Measurements from ENCODE around the gene ALPP.
"Not testable (repeated sequence)": the region's sequence is repeated elsewhere in the genome, so short reads cannot be mapped to it uniquely, and the experiment has no call there.

Gene ALPP

DNA sequence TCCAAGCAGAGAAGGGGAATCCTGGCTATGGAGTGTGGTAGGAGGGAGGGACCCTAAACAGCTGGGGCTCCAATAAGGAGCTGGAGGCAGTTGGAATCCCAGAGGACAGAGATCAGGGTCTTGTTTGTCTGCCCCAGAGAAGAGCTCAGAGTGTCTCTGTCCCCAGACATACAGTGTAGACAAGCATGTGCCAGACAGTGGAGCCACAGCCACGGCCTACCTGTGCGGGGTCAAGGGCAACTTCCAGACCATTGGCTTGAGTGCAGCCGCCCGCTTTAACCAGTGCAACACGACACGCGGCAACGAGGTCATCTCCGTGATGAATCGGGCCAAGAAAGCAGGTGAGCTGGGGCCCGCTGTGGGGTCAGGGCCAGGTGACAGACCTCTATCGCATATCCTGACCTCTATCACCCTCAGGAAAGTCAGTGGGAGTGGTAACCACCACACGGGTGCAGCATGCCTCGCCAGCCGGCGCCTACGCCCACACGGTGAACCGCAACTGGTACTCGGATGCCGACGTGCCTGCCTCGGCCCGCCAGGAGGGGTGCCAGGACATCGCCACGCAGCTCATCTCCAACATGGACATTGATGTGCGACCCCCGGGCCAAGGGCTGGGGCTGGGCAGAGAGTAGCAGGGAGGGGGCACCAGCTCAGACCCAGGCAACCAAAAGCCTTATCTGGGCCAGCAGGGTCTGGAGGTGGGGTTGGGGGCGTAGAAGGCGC, 29.0 kb downstream of the ALPP start:
- DNase-seq, result not testable (repeated sequence)

GRCh38 chr2:232408269-232408668, 29.7 kb downstream of the ALPP start:
- DNase-seq, result not testable (repeated sequence)

DNA sequence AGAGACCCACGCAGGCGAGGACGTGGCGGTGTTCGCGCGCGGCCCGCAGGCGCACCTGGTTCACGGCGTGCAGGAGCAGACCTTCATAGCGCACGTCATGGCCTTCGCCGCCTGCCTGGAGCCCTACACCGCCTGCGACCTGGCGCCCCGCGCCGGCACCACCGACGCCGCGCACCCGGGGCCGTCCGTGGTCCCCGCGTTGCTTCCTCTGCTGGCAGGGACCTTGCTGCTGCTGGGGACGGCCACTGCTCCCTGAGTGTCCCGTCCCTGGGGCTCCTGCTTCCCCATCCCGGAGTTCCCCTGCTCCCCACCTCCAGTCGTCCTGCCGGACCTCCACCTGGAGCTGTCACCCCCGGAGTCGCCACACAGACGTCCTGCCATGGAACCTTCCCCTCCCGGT, 31.1 kb downstream of the ALPP start:
- DNase-seq, result not testable (repeated sequence)

DNA sequence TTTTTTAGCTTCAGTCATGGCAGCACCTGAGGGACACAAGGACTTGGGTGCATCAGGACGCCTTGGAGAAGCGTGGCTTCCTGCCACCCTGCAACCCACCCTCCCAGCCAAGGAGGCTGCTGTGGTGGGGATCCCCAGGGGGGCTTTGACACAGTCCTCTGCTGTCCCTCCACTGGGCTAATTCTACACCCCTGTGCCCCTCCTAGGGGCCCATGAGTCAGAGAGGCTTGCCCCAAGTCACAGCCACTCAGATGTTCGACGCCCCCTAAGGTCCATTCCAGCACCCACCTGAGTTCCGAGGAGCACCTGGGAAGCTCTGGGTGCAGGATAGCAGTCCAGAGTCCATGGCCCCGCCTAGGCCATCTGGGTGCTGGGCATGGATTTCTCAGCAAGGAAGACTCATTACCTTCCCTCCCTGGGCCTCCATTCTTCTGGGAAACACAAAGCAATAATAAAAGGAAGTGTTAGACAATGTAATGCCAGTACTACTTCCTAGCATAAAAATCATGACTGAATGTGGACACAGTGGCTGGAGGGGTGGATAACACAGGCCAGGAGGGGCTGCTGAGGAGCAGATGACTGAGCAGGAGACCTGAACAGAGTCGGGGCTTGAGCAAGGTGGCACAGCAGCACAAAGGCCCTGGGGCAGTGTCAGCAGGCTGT, 31.8 kb downstream of the ALPP start:
- DNase-seq, result no peak

DNA sequence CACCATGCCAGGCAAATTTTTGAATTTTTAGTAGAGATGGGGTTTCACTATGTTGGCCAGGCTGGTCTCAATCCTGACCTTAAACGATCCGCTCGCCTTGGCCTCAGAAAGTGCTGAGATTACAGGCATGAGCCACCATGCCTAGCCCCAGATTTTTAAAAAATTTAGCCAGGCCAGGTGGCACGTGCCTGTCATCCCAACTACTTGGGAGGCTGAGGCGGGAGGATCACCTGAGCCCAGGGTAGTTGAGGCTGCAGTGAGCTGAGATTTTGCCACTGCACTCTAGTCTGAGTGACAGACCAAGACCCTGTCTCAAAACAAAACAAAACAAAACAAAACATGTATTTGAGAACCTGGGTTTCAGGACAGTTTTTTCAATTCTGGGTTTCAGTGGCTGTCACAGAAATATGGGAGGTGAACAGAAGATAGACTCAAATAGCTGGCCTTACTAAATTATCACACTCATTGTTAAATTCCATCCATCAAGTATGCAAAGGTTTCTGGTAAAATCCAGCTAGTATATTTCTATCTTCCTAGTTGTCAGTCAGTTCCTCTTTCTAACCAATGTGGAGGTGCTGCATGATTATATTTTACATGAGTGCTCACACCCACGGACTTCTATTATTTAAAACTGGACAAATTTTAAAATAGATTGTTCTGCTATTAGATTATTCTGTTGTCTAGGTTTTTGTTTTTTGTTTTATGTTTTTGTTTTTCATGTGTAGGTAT, 33.5 kb downstream of the ALPP start:
- DNase-seq, result no peak

- no peak for DNase-seq
Observed at GRCh38 chr2:232412986-232413385, 34.4 kb downstream of the ALPP start.

DNA sequence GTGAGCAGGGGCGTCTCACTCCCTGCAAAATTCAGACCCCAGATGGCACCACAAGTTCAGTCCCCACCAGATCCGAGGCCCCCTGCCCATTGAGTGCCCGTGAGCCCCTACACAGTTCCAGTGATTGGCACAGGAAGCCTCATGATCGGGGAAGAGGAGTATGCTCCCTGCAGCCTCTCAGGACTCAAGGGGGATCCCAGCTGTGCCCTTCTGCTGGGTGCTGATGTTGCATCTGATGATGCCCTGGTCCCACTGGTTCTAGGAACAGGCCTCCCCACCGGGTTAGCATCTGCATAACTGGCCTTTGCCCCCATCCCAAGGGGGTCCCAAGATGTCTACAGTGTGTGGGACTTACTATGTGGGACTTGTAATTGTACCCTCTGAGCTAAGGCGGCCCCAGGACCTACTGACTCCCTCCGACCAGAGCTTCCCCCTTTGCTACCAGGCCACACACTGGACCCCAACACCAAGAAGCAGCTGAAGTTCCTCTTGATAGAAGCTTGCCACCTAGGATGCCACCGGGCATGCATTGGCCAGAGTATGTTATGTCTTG, 36.7 kb downstream of the ALPP start:
- no peak for DNase-seq

DNA sequence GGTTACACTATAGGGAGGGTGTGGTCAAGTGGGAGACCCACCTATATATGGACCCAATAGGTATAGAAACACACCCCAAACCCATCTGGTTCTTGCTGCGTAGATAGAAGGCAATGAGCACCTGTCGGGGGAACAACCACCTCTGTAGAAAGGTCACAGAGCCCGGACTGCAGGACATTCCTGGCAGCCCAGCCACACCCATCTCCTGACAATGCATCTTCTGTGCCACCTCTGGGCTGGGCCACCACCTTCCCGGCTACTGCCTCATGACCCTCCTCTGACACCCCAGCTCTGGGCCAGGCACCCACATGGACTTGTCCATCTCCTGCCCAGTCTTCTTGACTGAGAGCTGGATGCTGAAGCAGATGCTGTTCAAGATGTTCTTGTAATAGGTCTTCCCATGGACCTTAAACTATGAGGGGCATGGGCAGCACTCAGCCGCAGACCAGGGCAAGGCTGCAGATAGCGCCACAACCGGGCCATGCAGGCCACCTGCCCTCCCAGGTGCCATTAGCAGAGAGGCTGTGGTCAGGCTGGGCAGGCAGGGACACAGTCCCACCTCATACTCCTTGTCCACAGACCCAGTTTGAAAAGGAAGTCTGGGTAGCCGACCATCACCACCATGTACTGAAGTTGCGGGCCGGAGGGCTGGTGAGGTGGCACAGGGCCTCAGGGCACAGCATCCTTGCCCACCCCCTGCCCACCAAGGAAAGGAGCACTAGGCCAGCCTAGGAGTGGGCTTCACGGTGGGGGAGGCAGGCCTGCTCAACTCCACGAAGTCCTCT, 37.4 kb downstream of the ALPP start:
- DNase-seq, result no peak

GRCh38 chr2:232416521-232417470, 38.2 kb downstream of the ALPP start:
- no peak for DNase-seq

DNA sequence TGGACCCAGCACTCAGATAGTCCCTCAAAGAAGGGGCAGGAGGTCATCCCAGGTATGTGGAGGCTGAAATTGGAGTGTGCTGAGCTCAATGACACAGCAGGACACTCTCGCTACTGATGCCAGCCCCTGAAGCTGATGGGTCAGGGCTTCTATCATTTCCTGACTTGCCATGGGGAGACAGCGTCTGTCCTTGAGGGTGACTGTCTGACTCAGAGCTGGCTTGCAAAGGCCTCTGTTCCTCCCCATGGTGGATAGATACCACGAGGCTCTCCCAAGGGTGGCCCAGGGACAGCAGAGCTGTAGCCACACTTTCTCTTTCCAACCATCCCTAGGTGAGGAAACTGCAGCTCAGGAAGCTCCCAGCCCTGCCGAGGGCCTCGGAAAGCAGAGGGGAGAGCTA, 38.9 kb downstream of the ALPP start:
- no peak for DNase-seq

DNA sequence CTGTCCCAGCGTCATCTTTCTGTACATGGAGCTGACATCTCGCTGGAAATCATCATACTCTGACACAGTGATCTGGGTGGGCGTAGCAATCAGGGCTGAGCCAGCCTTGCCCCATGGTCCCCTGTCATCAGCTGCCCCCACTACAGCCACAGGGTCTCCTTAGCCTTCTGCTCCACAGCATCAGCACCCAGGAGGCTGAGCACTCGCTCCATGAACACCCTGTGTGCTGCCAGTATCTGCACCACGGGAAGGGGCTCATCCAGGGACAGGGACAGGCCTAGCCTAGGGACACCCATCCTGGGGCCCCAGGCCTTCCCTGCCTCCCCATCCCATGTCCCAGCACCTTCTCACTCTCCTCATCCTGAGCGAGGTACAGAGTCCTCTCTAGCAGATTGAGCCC, 39.5 kb downstream of the ALPP start:
- no peak for DNase-seq

DNA sequence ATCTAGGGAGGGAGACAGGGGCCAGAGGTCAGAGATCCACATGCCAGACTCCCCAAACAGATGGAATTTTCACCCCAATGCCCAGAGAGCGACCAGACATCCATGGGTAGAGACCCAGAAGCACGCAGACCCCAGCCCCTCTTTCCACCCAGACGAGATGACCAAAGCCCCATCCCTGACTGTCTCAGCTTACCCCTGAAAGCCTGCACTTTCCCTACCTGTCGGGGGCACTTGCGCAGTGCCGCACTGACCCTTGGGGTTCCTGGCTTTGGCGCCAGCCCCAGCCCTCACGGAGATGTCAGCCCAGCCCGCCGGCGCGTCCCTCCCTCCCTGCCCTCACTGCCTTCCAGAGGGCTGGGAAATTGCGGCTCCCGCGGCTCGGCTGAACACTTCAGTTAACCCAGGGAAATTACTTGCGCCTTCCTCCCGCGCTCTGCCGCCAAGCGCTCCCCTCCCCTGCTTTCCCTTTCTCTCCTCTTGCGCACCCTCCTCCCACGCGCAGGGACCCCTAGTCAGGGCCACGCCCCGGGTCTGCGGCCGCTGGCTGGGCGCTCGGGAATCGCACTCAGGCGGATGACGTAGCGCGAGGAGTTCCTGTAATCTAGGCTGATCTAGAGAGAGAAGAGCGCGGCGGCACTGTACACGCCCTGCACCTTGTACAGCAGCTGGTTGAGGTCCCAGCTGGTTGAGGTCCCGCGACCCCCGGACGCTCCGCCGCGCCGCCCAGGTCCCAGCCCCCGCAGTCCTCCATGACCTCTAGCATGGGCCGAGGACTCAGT, 40.1 kb downstream of the ALPP start:
- no peak for DNase-seq

- DNase-seq, result no peak
Observed at GRCh38 chr2:232419245-232420072, 40.9 kb downstream of the ALPP start.

GRCh38 chr2:232420073-232420454, 41.5 kb downstream of the ALPP start:
- no peak for DNase-seq

DNA sequence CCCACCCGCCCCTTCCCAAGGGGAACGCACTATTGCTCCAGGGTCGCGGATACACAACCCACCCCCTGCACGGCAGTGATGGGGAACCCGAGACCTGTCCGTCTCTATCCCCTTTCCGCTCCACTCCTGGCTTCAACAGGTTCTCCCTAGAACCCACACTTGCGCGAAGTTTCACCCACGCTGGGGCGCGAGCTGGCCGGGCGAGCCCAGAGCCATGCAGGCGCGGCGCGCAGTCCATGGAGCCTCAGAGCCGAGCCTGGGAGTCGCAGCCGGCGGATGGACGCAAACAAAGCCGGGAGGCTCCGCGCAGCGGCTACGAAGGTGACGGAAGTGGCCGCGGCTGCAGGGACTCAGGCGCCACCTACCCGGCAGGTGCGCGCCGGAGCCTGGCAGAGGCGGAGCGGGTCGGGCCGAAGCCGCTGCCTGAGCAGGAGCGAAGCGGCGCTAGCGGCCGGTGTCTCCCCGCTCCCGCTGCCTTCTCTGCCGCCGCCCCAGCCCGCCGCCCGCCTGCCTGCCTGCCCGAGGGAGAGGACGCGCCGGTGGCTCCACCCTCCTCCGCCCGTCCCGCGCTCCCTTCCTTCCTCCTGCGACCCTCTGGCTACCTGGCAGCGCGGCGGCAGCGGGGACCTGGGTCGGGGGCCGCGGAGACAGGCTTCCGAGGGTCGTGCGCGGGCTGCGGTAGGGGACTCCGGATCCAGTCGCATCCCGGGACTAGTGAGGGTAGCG, 42.1 kb downstream of the ALPP start:
- no peak for DNase-seq

DNA sequence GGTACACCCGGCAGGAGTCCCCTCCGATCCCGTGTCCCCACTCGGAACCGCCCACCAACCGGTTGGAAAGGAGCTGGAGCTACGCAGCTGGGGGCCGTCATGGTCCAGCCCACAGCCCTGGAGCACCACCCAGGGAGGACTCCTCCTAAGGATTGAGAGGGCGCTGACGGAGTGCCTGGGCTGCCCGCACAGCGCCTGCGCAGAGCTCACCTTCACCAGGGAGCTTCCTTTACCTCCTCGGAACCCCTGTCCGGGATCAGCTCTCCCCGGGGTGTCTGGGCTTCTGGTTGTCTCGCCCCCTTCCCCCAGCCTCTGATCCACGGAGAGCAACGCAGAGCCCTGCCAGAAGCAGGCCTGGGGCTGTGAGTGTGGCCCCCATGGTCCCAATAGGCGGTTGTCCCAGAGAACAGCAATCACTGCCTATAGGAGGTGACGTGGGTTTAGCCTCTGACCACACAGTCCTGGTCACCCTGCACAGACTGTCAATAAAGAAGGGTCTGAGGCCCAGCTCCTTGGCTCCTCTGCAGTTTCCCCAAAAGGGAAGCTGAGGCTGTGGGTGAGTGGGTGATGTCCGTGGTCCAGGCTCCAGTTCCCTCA, 42.7 kb downstream of the ALPP start:
- no peak for DNase-seq

GRCh38 chr2:232422051-232422450, 43.5 kb downstream of the ALPP start:
- DNase-seq, result no peak

- not testable (repeated sequence) for DNase-seq
Observed at GRCh38 chr2:232422996-232423395, 44.4 kb downstream of the ALPP start.

- not testable (repeated sequence) for DNase-seq
Observed at GRCh38 chr2:232423407-232423806, 44.9 kb downstream of the ALPP start.

Measured in GOT3 (cell line).